Measurements from ENCODE around the gene ZSCAN10. TPM values are rescaled to one million over a fixed set of nuclear protein-coding genes. Genes with fewer than 3 reads are reported as not detected.

Gene ZSCAN10
- total RNA-seq, result not detected in 2 replicates

DNA sequence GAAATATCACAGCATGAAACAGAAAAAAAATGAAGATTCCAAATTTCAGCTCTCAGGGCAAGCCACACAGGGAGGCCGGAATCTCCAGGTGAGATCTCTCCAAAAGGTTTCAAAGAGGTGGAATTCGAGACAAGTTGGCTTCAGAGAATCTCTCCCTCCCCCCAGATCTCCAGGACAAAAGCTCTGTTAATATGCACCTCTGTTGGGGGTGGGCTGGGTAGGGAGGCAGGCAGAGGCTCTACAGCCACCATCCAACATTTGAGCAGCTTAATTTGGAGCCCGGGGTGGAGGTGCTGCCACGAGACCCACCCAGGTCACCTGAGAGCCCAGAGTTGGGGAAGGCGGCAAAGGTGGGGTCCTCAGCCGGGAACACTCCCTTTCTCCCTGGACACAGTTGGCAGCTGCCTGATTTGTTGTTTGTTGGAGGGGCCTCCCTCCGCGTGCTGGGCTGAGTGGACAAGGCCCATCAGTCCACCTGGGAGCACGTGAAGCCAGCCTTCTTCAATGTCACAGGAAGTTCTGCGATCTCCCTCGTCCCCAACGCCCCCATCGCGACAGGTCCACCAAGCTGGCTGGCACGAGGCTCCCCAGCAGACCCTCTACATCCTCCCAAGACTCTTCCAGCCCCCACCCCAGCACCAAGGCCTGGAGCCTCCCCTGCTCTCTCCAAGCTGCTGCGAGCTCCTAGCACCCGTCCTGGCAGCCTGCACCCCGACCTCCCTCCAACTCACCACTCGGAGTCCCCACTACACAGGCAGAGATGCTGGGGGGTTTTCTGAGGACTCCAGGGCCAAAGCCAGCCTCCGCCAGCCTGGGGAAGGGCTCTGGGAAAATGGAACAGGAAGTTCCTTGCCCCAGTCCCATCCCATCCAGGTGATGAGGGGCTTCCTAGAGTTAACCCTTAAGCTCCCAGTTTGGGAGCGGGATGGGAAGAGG is at the start of gene ZSCAN10:
ZSCAN10 (minus strand) TSS at position 836 of the 936 bp plus-strand sequence. CDS start 6,357 bp downstream, outside the sequence.

DNA sequence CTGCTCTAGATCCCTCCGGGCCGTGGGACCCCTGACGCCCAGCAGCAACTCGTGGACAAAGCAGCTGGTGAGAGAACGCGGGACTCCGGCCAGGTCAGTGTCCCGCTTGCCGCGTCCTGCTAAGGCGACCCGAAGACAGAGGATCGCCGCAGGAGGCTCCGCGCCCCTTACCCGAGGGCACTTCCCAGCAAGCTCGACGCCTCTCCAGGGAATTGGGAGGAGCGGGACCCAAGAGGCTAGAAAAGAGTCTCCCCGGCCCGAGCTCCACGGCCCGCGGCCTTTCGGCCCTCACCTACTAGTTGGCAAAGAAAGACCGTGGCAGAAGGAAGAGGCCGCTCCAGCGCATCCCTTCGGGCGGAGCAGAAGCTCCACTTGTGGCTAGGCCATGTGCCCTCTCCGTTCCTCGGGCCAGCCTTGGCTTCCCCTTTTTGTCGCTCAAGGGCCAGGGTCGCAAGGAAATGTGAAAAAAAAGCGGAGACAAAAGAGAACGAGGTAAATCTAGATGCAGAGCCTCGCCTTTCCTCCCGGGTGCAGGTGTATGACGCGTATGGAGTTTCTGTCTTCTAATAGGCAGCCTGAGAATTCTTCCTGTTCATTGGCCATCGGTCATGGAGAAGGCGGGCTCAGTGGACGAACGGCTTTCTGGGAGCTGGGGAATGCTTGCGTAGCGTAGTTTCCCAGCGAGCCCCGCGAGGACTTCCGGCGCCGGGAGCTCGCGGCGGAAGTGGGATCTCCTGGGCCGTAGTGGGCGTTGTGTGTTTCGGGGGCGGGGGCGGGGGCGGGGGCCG is 35.4 kb upstream of the ZSCAN10 start, which contains the start of gene ZNF213:
ZNF213 (plus strand) TSS at position 692 of the 788 bp plus-strand sequence. CDS start 2,252 bp downstream, outside the sequence.

DNA sequence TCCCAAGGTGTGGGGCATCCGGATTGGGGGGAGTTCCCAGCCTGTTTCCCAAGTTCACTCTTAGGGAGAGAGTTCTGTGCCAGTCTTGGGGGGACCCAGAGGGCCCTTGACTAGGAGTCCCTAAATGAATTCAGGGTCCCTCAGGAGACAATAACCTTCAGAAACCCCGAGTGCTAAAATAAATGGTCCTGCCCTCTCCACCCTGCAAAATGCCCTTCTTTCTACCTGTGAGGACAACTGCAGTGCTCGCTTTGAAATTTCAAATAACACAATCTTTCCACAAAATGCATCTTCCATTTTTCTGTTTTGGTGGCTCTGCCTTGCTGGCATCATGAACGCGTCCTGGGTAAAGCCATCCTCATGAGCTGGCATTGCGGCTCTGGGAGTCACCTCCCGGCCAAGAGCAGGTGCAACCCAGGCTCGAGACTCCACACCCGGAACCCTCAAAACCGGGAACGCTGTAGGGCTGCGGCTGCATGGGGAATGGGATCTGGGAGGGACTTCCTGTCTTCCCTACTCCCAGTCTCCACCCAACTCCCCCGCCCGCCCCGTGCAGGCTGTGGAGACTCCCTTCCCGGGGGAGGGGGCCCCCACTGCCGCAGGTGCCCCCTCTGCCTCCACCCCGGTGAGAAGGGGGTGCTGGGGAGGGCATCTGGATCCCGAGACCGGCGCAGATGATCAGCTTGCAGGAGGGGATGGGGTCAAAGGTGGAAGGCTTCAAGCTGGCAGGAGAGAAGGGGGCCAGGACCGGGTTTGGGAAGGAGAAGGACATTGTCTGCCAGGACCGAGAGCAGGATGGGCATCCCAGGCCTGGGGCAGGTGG is 13.2 kb upstream of the ZSCAN10 start, which contains the start of gene ZNF205:
ZNF205 (plus strand) TSS at position 529 of the 823 bp plus-strand sequence. CDS start 845 bp downstream, outside the sequence.

DNA sequence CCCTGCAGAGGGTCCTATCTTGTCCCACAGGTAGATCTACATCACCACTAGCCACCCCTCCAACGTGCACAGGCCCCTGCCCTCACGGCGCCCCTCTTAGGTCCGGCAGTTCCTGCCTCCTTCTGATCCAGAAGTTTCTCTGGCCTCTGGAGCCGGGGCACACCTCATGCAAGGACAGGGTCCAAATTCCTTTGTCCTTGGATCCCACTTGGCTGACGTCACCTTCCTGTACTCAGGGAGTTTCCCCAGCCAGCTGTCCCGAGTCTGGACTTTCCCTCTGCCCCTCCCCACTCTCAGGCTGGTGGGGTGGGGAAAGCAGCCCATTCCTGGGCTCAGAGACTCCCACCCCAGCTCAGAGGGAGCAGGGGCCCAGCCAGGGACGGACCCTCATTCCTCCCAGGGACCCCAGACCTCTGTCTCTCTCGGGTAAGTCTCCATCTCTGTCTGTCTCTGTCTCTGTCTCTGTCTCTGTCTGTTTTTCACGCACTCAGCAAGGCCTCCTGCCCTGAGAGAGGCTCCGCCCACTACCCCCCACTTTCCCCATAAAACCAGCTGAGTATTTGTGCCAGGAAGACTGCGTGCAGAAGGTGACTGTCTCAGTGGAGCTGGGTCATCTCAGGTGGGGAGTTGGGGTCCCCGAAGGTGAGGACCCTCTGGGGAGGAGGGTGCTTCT is 33.9 kb downstream of the ZSCAN10 start, which contains the start of gene IL32:
IL32 (plus strand) TSS at position 572 of the 673 bp plus-strand sequence. CDS start 172 bp downstream, outside the sequence.

DNA sequence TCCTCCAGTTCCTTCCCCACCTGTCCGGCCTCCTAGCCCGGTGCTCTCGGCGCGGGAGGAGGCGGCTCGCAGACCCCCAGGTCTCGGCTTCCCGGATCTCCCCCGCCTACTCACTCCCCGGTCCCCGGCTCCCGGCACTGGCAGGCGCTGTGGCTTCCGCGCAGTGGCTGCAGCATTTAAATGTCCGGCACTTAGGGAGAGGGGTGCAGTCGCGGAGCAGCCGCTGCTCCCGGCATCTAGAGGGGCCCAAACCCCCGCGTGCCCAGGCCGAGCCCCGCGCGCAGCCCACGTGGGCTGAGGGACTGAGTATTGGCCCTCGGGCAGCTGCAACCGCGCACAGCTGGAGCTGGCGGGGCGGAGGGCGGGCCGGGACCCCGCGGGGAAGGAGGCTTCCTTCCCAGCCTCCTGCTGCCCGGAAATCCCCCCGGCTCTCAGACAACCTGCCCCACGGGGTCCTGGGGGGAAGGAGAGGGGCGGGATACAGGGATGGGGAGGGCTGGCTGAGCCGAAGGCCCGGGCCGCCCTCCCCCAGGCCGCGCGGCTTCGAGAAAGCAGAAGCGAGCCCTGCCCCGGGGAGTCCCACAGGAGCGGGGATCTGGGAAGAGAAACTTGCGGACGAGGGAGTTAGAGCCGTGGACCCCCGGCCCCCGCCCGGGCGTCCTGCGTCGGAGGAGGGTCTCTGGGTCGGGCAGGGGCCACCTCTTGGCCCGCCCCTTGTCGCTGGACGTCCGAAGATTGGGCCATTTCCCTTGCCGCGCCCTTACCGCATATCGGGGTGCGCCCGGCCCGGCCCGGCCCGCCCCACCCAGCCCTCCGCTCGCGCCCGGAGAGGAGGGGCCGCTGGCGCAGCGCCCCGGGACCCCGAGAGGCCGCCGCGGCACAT is 53.1 kb downstream of the ZSCAN10 start, which contains the start of gene MMP25:
MMP25 (plus strand) TSS at position 804 of the 883 bp plus-strand sequence. CDS start 357 bp downstream, outside the sequence.

Other genes with a start within 250 kb of the ZSCAN10 start
- gene PRSS22, start 241.1 kb downstream of the ZSCAN10 start, total RNA-seq, result not detected in 2 replicates
- gene FLYWCH2, start 216.1 kb downstream of the ZSCAN10 start, total RNA-seq, result 37.6 and 59.4 TPM in 2 replicates
- 44.8 and 58.7 TPM in 2 replicates for gene FLYWCH1, start 187.4 kb downstream of the ZSCAN10 start, total RNA-seq
- not detected in 2 replicates for gene KREMEN2, start 135.0 kb downstream of the ZSCAN10 start, total RNA-seq
- gene PAQR4, start 129.9 kb downstream of the ZSCAN10 start, total RNA-seq, result 0.89 and 4.6 TPM in 2 replicates
- gene PKMYT1, start 118.8 kb downstream of the ZSCAN10 start, total RNA-seq, result 0.59 and 4.2 TPM in 2 replicates
- not detected in 2 replicates for gene CLDN9, start 86.4 kb downstream of the ZSCAN10 start, total RNA-seq
- gene CLDN6, start 81.1 kb downstream of the ZSCAN10 start, total RNA-seq, result 0.30 TPM in 1 of 2 replicates, not detected in the other
- 267 and 333 TPM in 2 replicates for gene TNFRSF12A, start 78.9 kb downstream of the ZSCAN10 start, total RNA-seq
- gene HCFC1R1, start 75.4 kb downstream of the ZSCAN10 start, total RNA-seq, result 7.8 and 11.3 TPM in 2 replicates
- 13.2 and 15.4 TPM in 2 replicates for gene THOC6, start 75.3 kb downstream of the ZSCAN10 start, total RNA-seq
- 0.28 and 0.59 TPM in 2 replicates for gene BICDL2, start 62.4 kb downstream of the ZSCAN10 start, total RNA-seq
- not detected in 2 replicates for gene MMP25, start 52.7 kb downstream of the ZSCAN10 start, total RNA-seq
- 12.5 and 23.7 TPM in 2 replicates for gene IL32, start 33.7 kb downstream of the ZSCAN10 start, total RNA-seq
- gene ZNF205, start 13.3 kb upstream of the ZSCAN10 start, total RNA-seq, result 12.2 and 14.9 TPM in 2 replicates
- gene ZNF213, start 35.7 kb upstream of the ZSCAN10 start, total RNA-seq, result 8.0 and 14.0 TPM in 2 replicates
- not detected in 2 replicates for gene OR1F1, start 88.9 kb upstream of the ZSCAN10 start, total RNA-seq
- 8.0 and 10.1 TPM in 2 replicates for gene ZNF200, start 135.9 kb upstream of the ZSCAN10 start, total RNA-seq
- gene MEFV, start 157.3 kb upstream of the ZSCAN10 start, total RNA-seq, result 0.14 TPM in 1 of 2 replicates, not detected in the other
- gene ZNF263, start 184.2 kb upstream of the ZSCAN10 start, total RNA-seq, result 44.5 and 45.7 TPM in 2 replicates
- gene TIGD7, start 206.1 kb upstream of the ZSCAN10 start, total RNA-seq, result 4.0 and 5.3 TPM in 2 replicates
- gene ZNF75A, start 206.2 kb upstream of the ZSCAN10 start, total RNA-seq, result 14.0 and 19.3 TPM in 2 replicates